ENCODE data around the gene HOXB1.

Gene HOXB1

GRCh38 chr17:48492401-48493298 is 38.2 kb downstream of the HOXB1 start:
- DNase-seq = peak; percentile 29 to 70 (median 48)

- DNase-seq = peak in 1 of 5 experiments; percentile 17
Measured at GRCh38 chr17:48491527-48492273, 39.1 kb downstream of the HOXB1 start.

- no peak for DNase-seq
Measured at GRCh38 chr17:48490451-48490892, 40.3 kb downstream of the HOXB1 start.

GRCh38 chr17:48489781-48490180 is 41.0 kb downstream of the HOXB1 start:
- no peak for DNase-seq

- peak in 1 of 5 experiments; percentile 59 for DNase-seq
Measured at GRCh38 chr17:48488548-48489106, 42.2 kb downstream of the HOXB1 start.

GRCh38 chr17:48487221-48487620 is 43.6 kb downstream of the HOXB1 start:
- DNase-seq = no peak

GRCh38 chr17:48486557-48486956 is 44.3 kb downstream of the HOXB1 start:
- DNase-seq = no peak

- no peak for DNase-seq
Measured at GRCh38 chr17:48484850-48485249, 46.0 kb downstream of the HOXB1 start.

- no peak for DNase-seq
Measured at GRCh38 chr17:48484256-48484655, 46.6 kb downstream of the HOXB1 start.

- peak in 2 of 5 experiments; percentile 5 to 56 for DNase-seq
Measured at GRCh38 chr17:48483471-48484131, 47.2 kb downstream of the HOXB1 start.

- DNase-seq = no peak
Measured at GRCh38 chr17:48483004-48483403, 47.8 kb downstream of the HOXB1 start.

GRCh38 chr17:48482301-48482700 is 48.5 kb downstream of the HOXB1 start:
- DNase-seq = peak in 1 of 5 experiments; percentile 19

- DNase-seq = no peak
Measured at GRCh38 chr17:48479014-48479402, 51.8 kb downstream of the HOXB1 start.

All from T-helper 2 cell (primary cell).